Measurements from ENCODE around the gene SRSF11.

GRCh38 chr1:70196333-70196732 is 24.8 kb upstream of the SRSF11 start:
- no peak for TF ChIP-seq CTCF (IDR thresholded peaks at IDR 0.05)
- TF ChIP-seq POLR2A (IDR thresholded peaks at IDR 0.05) = no peak

Data from esophagus squamous epithelium (tissue), 4 donors.